HG03135 (cell line): Measurements from ENCODE around the gene TGFB3.
A peak's percentile ranks its signal among the peaks of the same experiment; 100 is the strongest.
"Not testable (repeated sequence)": the region's sequence is repeated elsewhere in the genome, so short reads cannot be mapped to it uniquely, and the experiment has no call there.

Experiments
- ATAC-seq: cut with Tn5 transposase; IDR thresholded peaks from one replicate; pipeline ENCODE4 v1.9.1; 2021; ENCODE audit warnings: mild to moderate bottlenecking, moderate library complexity; ENCODE audit not compliant: unreplicated experiment

The TGFB3 gene

DNA sequence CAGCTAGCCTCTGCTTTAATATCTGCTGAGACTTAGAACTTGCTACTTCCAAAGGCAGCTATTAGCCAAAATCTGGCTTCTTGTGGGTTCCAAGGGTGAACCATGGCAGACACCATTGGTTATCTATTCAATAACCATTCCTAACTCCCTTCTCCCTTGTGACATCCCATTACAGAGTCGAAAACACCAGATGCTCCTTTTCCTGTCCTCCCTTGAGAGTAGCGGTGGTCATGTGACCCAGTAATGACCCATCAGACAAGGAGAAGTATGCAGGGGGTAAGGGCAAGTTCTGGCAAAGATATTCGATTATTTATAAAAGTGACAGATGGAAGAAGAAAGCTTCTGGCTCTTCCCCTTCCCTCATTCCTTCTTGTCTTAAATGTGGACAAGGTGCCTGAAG, 20.1 kb downstream of the TGFB3 start:
- ATAC-seq: no peak

DNA sequence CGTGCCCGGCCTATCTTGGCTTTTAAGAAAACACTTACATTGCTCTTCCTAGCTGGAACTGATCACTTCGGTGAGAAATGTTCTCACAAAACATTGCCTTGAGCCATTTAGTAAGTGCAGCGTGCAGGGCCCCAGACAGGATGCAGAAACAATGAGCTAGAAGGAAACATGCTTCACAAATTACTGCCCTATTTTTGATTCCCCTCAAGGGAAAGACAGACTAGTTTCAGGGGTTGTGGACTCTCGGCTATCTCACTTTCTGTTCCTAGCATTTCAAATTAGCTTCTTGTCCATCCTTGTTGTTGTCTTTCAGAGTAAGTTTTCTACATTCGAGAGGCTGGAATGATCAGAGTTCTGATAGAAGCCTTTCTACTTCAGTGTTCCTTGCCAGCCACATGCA, 21.6 kb downstream of the TGFB3 start:
- peak; percentile 85 for ATAC-seq

DNA sequence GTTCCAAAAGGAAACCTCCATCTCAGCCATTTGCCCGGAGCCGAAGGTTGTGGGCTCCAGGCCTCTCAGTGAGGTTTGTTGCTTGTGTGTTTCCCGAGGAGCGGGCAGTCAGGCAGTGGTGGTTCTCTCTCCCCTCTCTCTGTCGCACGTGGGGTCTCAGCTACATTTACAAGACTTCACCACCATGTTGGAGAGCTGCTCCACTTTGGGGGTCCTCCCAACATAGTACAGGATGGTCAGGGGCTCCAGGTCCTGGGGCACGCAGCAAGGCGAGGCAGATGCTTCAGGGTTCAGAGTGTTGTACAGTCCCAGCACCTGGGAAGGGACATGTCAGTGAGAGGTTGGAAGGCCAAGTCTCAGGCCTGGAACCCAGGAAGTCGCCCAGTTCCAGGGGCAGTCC, 22.8 kb downstream of the TGFB3 start:
- ATAC-seq: no peak

DNA sequence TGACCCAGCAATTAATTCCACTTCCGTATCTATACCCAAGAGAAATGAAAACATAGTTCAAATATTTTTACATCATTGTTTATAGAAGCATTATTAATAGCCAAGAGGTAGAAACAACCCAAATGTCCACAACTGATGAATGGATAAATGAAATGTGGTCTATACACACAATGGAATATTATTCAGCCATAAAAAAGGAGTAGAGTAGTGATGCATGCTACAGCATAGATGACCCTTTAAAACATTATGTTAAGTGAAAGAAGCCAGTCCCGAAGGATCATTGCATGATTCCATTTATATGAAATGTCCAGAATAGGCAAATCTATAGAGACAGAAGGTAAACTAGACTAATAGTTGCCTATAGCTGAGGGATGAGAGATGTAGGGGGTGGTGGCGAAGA, 29.3 kb downstream of the TGFB3 start:
- ATAC-seq: no peak

- ATAC-seq: no peak
Observed at GRCh38 chr14:75946785-75947184, 35.0 kb downstream of the TGFB3 start.

DNA sequence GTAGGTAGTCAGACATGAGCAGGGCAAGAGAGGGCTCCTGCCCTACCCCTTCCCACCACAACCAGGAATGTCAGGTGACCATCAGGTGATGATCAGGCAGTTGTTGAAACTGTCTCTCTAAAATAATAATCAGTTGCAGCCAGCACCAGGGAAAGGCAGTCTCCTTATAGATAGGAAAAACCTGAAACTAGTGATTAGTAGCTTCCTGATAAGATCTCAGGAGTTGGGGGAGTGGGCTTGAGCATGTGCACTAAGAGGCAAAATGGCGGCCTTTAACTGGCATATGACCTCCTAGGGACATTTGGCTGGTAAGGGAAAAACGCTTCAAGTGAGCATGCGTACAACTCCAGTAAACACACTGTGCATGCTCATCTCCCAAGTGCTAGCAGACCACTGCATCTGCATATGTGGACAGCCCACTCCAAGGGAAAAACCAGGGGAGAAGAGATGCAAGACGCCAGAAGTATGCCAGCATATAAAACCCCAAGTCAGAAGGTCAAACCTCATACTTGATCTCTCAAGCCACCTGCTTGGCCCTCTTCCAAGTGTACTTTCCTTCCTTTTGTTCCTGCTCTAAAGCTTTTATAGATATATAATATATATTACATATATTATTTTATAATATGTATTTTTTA, 37.1 kb downstream of the TGFB3 start:
- no peak for ATAC-seq

DNA sequence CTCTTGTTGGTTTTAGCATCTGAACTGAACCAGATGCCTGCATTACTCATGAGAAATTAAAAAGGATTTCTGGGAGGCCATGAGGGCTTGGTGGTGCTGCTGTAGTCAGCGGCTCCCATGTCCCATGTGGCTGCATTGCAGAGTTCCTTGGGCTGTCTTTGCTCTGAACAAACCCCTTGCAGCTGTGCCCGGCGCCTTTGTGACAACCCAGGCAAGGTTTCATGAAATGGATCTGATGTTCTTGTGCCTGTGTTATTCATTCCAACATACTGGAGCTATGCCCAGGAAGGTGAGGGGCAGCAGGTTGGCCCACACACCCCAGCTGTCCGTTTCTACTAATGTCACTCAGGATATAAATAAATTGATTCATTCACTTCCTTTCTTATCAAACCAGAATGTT, 40.8 kb downstream of the TGFB3 start:
- ATAC-seq: no peak

- ATAC-seq: no peak
Observed at GRCh38 chr14:75939200-75939599, 42.6 kb downstream of the TGFB3 start.

GRCh38 chr14:75934998-75935628, 46.7 kb downstream of the TGFB3 start:
- ATAC-seq: no peak

DNA sequence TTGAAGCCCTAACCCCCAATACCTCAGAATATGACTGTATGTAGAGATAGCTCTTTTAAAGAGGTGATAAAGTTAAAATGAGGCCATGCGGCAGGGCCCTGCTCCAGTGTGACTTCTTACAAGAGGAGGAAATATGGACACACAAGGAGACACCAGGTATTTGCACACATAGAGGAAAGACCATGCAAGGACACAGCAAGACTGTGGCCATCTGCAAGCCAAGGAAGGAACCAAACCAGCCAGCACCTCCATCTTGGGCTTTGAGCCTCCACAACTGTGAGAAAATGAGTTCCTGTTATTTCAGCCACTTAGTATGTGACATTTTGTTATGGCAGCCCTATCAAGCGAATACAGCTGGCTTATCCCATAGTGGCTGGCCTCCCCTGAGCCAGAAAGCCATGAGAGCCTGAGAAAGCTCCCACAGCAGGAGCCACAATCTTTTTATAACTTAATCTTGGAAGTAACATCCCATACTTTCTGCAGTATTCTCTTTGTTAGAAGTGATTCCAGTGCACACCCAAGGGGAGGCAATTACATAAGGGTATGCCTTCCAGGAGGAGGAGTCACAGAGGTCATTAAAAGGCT, 48.0 kb downstream of the TGFB3 start:
- ATAC-seq: no peak

GRCh38 chr14:75928690-75929181, 53.1 kb downstream of the TGFB3 start:
- ATAC-seq: no peak

- no peak for ATAC-seq
Observed at GRCh38 chr14:75927564-75928087, 54.2 kb downstream of the TGFB3 start.

- no peak for ATAC-seq
Observed at GRCh38 chr14:75926431-75927115, 55.2 kb downstream of the TGFB3 start.

- ATAC-seq: not testable (repeated sequence)
Observed at GRCh38 chr14:75925141-75925840, 56.5 kb downstream of the TGFB3 start.

- not testable (repeated sequence) for ATAC-seq
Observed at GRCh38 chr14:75920421-75920820, 61.4 kb downstream of the TGFB3 start.

GRCh38 chr14:75917946-75918335, 63.9 kb downstream of the TGFB3 start:
- ATAC-seq: no peak

- no peak for ATAC-seq
Observed at GRCh38 chr14:75917322-75917945, 64.4 kb downstream of the TGFB3 start.

GRCh38 chr14:75915045-75915444, 66.8 kb downstream of the TGFB3 start:
- no peak for ATAC-seq

- no peak for ATAC-seq
Observed at GRCh38 chr14:75913183-75913582, 68.6 kb downstream of the TGFB3 start.

GRCh38 chr14:75911883-75912282, 69.9 kb downstream of the TGFB3 start:
- no peak for ATAC-seq
